Neuronal stem cell (in vitro differentiated cells): ENCODE data around the gene PTPRT.

Source experiments
- DNase-seq: peaks from one replicate; pipeline ENCODE4 v3.0.0-alpha.2; 2013; ENCODE audit warnings: low spot score
- H2AFZ ChIP-seq: one replicate; pipeline ENCODE4 v1.6.1; 2013; ENCODE audit warnings: mild to moderate bottlenecking, low read length, inconsistent platforms
- H2AK5ac ChIP-seq: 2 replicates; pipeline ENCODE4 v1.6.1; 2013; ENCODE audit warnings: low read depth, mild to moderate bottlenecking, inconsistent platforms, low read length, moderate library complexity, mixed read lengths
- H2BK120ac ChIP-seq: 2 replicates; pipeline ENCODE4 v1.6.1; 2013; ENCODE audit warnings: low read depth, mild to moderate bottlenecking, inconsistent platforms, low read length, moderate library complexity, mixed read lengths
- H2BK12ac ChIP-seq: one replicate; pipeline ENCODE4 v1.6.1; 2013; ENCODE audit warnings: low read length, inconsistent platforms
- H2BK15ac ChIP-seq: 2 replicates; pipeline ENCODE4 v1.6.1; 2013; ENCODE audit warnings: mild to moderate bottlenecking, low read length, inconsistent platforms, mixed read lengths
- H2BK5ac ChIP-seq: one replicate; pipeline ENCODE4 v1.6.1; 2013; ENCODE audit warnings: inconsistent platforms, mild to moderate bottlenecking, low read length, moderate library complexity
- H3K14ac ChIP-seq: one replicate; pipeline ENCODE4 v1.6.1; 2013; ENCODE audit warnings: low read length, inconsistent platforms
- H3K18ac ChIP-seq: 2 replicates; pipeline ENCODE4 v1.6.1; 2013; ENCODE audit warnings: low read length, inconsistent platforms
- H3K23ac ChIP-seq: 2 replicates; pipeline ENCODE4 v1.6.1; 2013; ENCODE audit warnings: low read depth, mild to moderate bottlenecking, mixed read lengths, low read length, inconsistent platforms; ENCODE audit not compliant: poor library complexity
- H3K27ac ChIP-seq: replicated peaks from 3 replicates; pipeline ENCODE4 v1.5.1; 2013; ENCODE audit warnings: low read length, inconsistent platforms
- H3K27me3 ChIP-seq, 3 experiments: 2 replicates each; pipeline ENCODE4 v1.6.1; 2013; ENCODE audit warnings: low read length in 3 of 3, mild to moderate bottlenecking in 2 of 3, inconsistent platforms in 1 of 3, low read depth in 1 of 3, mixed read lengths in 1 of 3, moderate library complexity in 1 of 3; ENCODE audit not compliant: control insufficient read depth in 3 of 3, insufficient read depth in 3 of 3
- H3K36me3 ChIP-seq, 2 donors: replicated peaks in 1 of 2; 2 replicates each; pipeline ENCODE4 v1.6.1; 2013; ENCODE audit warnings: low read length in 2 of 2; ENCODE audit not compliant: control insufficient read depth in 2 of 2, insufficient read depth in 2 of 2
- H3K4ac ChIP-seq: 2 replicates; pipeline ENCODE4 v1.6.1; 2013; ENCODE audit warnings: inconsistent platforms, mild to moderate bottlenecking, low read length, moderate library complexity
- H3K4me1 ChIP-seq, 2 donors: 1 replicate in 1 of 2; 2 replicates in 1 of 2; pipeline ENCODE4 v1.6.1; 2013; ENCODE audit warnings: low read length in 2 of 2, low read depth in 1 of 2; ENCODE audit not compliant: control insufficient read depth in 2 of 2, insufficient read depth in 1 of 2
- H3K4me2 ChIP-seq: one replicate; pipeline ENCODE4 v1.6.1; 2013; ENCODE audit warnings: mild to moderate bottlenecking, low read length, inconsistent platforms; ENCODE audit not compliant: insufficient read depth, poor library complexity, severe bottlenecking
- H3K4me3 ChIP-seq, 2 donors: 2 replicates each; pipeline ENCODE4 v1.5.1; 2013; ENCODE audit warnings: low read length in 2 of 2, mild to moderate bottlenecking in 2 of 2, inconsistent platforms in 1 of 2, moderate library complexity in 1 of 2
- H3K79me1 ChIP-seq: one replicate; pipeline ENCODE4 v1.6.1; 2013; ENCODE audit warnings: low read depth, mild to moderate bottlenecking, inconsistent platforms, low read length, moderate library complexity
- H3K9ac ChIP-seq: one replicate; pipeline ENCODE4 v1.6.1; 2013; ENCODE audit warnings: mild to moderate bottlenecking, low read depth, low read length, inconsistent platforms; ENCODE audit not compliant: poor library complexity
- H3K9me3 ChIP-seq, 2 donors: replicated peaks in 1 of 2; 2 replicates each; pipeline versions ENCODE3 to v1.6.1; 2013; ENCODE audit warnings: low read length in 2 of 2, mild to moderate bottlenecking in 2 of 2, inconsistent platforms in 1 of 2, low read depth in 1 of 2, mixed read lengths in 1 of 2, moderate library complexity in 1 of 2; ENCODE audit not compliant: control insufficient read depth in 2 of 2, insufficient read depth in 1 of 2
- H4K8ac ChIP-seq: one replicate; pipeline ENCODE4 v1.6.1; 2013; ENCODE audit warnings: low read depth, mild to moderate bottlenecking, inconsistent platforms, low read length, moderate library complexity
- H4K91ac ChIP-seq: one replicate; pipeline ENCODE4 v1.6.1; 2013; ENCODE audit warnings: low read length, low read depth, mild to moderate bottlenecking, inconsistent platforms; ENCODE audit not compliant: poor library complexity
- WGBS, 2 donors: extraction: QIAGEN DNeasy Blood & Tissue Kit; methylation state at CpG; one replicate each; pipeline ENCODE4 v1.1.7; 2013; ENCODE audit warnings: missing lambda C conversion rate in 2 of 2, mixed read lengths in 1 of 2; ENCODE audit not compliant: insufficient read length in 2 of 2, insufficient replicate concordance in 1 of 2; ENCODE audit errors: extremely low coverage in 2 of 2; 5-methylcytosine and 5-hydroxymethylcytosine counted together

The PTPRT gene

DNA sequence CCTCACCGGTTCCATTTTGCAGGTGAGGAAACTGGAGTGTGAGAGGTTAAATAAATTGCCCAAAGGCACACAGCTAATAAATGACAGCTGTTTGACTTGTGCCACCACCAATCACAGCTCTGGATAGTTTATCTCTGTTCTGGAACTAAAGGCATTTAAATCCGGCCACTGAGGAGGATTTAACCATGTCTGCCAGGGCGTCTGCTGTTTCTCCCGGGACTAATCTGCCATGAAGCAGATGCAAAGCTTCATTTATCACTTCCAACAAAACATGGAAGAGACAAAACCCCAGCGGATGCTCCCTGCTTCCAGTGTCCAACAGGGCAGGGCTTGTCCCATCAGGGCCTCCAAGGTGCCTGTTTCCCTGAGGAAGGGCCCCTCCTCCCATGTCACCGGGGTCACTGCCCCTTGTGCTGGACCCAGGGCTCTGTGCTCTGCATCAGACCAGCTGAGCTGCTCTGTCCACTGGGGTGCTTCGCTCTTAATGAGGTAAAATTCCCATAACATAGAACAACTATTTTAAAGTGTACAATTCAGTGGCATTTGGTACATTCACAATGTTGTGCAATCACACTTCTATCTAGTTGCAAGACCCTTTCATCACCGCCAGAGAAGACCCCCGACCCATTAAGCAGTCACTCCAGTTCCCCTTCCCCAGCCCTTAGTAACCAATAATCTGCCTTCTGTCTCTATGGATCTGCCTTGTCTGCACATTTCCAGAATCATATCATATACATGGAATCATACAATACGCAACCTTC lies 244.3 kb downstream of the PTPRT start:
- no CpG with 5 or more reads among the region's 10 CpGs for WGBS, 2 donors
- Histone ChIP-seq H3K36me3 (no peaks in the 10 kb centered on the region), H3K14ac (no peak overlapping the region), H3K4me3 (no peak overlapping the region), H2BK120ac (no peak overlapping the region), H2AK5ac (no peak overlapping the region), H3K4me1 (peaks cover 0 to 5% of the 10 kb centered on the region in 2 donors), H2BK5ac (no peak overlapping the region), H4K91ac (no peak overlapping the region), H3K4me2 (no peak overlapping the region), H3K27ac (no peak overlapping the region), H2AFZ (no peak overlapping the region), H3K9ac (no peak overlapping the region), H3K27me3 (no peaks in the 10 kb centered on the region), H3K9me3 (no peaks in the 10 kb centered on the region), H3K18ac (no peak overlapping the region), H3K4ac (no peak overlapping the region), H4K8ac (no peak overlapping the region), H3K23ac (no peak overlapping the region), H2BK12ac (no peak overlapping the region), H2BK15ac (no peak overlapping the region), H3K79me1 (no peaks in the 10 kb centered on the region)
- DNase-seq = no peak

DNA sequence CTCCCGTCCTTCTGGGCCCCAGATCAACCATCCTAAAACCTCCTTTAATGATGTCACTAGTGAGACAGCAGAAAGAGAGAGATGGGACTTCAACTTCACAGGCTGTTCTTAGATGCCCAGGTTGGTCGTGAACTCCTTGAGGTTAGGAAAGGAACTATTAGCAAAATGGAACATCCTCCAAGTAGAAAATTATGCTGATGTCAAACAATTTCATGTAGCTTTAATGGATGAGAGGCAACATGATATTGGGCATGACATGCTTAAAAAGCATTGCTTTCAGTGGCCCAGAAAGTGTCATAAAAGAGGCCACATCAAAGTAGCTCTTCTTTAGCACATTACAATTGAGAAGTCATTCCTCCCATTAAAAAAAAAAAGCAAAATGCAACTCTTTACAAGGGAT lies 248.1 kb downstream of the PTPRT start:
- WGBS, 2 donors = no CpG with 5 or more reads among the region's 2 CpGs
- H3K27ac ChIP-seq = no peak overlapping the region
- H3K36me3 ChIP-seq = no peaks in the 10 kb centered on the region
- no peaks in the 10 kb centered on the region for H3K27me3 ChIP-seq
- no peak overlapping the region for H3K9ac ChIP-seq
- no peak overlapping the region for H2AK5ac ChIP-seq
- H2AFZ ChIP-seq = no peak overlapping the region
- H4K8ac ChIP-seq = no peak overlapping the region
- H3K4ac ChIP-seq = no peak overlapping the region
- H3K4me3 ChIP-seq = no peak overlapping the region
- H3K18ac ChIP-seq = no peak overlapping the region
- H3K4me2 ChIP-seq = no peak overlapping the region
- H4K91ac ChIP-seq = no peak overlapping the region
- no peak overlapping the region for H2BK5ac ChIP-seq
- no peaks in the 10 kb centered on the region for H3K79me1 ChIP-seq
- H3K9me3 ChIP-seq = no peaks in the 10 kb centered on the region
- H3K23ac ChIP-seq = no peak overlapping the region
- no peak for DNase-seq
- no peak overlapping the region for H2BK12ac ChIP-seq
- no peak overlapping the region for H2BK15ac ChIP-seq
- H2BK120ac ChIP-seq = no peak overlapping the region
- peaks cover 0 to 10% of the 10 kb centered on the region in 2 donors for H3K4me1 ChIP-seq
- no peak overlapping the region for H3K14ac ChIP-seq

DNA sequence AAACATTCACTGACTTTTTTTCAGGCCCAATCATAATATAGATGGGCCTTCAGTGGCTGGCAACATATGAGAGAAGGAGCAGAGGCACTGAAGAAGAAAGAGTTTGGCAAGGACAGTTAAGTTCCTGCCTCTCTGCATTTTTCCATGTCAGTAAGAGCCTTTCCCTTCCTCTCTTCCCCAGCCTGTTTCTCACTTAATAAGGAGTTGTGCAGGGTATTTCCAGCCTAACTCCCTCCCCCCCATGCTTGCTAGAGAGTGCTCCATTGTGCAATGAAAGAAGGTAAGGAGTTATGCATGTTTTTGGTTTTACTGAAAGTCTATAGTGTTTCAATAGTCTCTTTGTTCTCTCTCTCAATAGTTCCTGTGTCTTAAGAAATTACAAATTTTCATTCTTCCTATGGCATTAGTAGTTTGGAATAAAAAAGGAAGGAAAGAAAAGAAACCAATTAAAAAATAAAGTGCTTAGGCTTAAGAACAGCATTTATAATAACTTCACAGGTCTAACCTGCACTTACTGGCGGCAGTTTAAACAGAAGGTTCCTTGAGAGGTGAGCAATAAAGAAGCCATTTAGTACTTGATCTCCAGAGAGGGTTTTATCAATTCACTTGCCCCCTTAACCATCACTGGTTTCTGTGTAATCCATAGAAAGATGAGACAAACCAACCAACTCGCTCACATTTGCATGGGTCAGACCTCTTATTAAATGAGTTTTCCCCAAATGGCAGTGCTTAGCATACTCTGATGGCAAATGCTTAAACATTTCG lies 251.1 kb downstream of the PTPRT start:
- Histone ChIP-seq H3K4ac (no peak overlapping the region), H3K79me1 (no peaks in the 10 kb centered on the region), H3K27ac (no peak overlapping the region), H2BK5ac (no peak overlapping the region), H2BK120ac (no peak overlapping the region), H3K14ac (no peak overlapping the region), H2AK5ac (no peak overlapping the region), H2BK12ac (no peak overlapping the region), H3K4me2 (no peak overlapping the region), H4K91ac (no peak overlapping the region), H3K27me3 (no peaks in the 10 kb centered on the region), H2AFZ (no peak overlapping the region), H3K18ac (no peak overlapping the region), H3K36me3 (no peaks in the 10 kb centered on the region), H4K8ac (no peak overlapping the region), H3K4me1 (peaks cover 0 to 5% of the 10 kb centered on the region in 2 donors), H3K9me3 (no peaks in the 10 kb centered on the region), H2BK15ac (no peak overlapping the region), H3K9ac (no peak overlapping the region), H3K23ac (no peak overlapping the region), H3K4me3 (no peak overlapping the region)
- DNase-seq = no peak
- no CpG with 5 or more reads among the region's 3 CpGs for WGBS, 2 donors

DNA sequence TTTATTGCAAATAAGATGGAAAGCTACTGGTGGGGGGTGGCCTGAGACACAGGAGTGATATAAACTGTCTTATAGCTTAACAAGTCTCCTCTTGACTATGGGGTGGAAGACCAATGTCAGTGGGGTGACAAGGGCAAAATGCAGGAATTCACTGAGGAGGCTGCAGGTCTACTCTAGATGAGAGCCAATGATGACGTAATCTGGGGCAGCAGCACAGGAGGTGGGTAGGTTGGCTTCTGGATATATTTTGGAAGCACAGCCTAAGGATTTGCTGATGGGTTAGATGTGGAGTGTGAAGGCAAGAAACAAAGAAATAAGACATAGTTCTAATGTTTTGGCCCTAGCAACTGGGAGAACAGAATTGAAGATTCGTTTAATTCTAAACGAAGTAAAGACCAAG lies 253.2 kb downstream of the PTPRT start:
- Histone ChIP-seq H3K4ac (no peak overlapping the region), H3K27me3 (no peaks in the 10 kb centered on the region), H3K18ac (no peak overlapping the region), H3K9ac (no peak overlapping the region), H3K4me1 (peaks cover 0 to 5% of the 10 kb centered on the region in 2 donors), H3K4me3 (no peak overlapping the region), H4K8ac (no peak overlapping the region), H2BK15ac (no peak overlapping the region), H2AFZ (no peak overlapping the region), H3K14ac (no peak overlapping the region), H2BK5ac (no peak overlapping the region), H4K91ac (no peak overlapping the region), H3K9me3 (no peaks in the 10 kb centered on the region), H3K4me2 (no peak overlapping the region), H2BK12ac (no peak overlapping the region), H3K79me1 (no peaks in the 10 kb centered on the region), H3K36me3 (no peaks in the 10 kb centered on the region), H2AK5ac (no peak overlapping the region), H3K27ac (no peak overlapping the region), H2BK120ac (no peak overlapping the region), H3K23ac (no peak overlapping the region)
- WGBS, 2 donors = no CpG with 5 or more reads among the region's 3 CpGs
- no peak for DNase-seq
